Cerebellar cortex (tissue), 1 donor: ENCODE data around the gene DTNBP1.
A peak's percentile ranks its signal among the peaks of the same experiment; 100 is the strongest.

Experiments
- DNase-seq: peaks from one replicate; pipeline ENCODE4 v3.0.0-alpha.2; 2015; ENCODE audit warnings: low spot score

DTNBP1 gene

DNA sequence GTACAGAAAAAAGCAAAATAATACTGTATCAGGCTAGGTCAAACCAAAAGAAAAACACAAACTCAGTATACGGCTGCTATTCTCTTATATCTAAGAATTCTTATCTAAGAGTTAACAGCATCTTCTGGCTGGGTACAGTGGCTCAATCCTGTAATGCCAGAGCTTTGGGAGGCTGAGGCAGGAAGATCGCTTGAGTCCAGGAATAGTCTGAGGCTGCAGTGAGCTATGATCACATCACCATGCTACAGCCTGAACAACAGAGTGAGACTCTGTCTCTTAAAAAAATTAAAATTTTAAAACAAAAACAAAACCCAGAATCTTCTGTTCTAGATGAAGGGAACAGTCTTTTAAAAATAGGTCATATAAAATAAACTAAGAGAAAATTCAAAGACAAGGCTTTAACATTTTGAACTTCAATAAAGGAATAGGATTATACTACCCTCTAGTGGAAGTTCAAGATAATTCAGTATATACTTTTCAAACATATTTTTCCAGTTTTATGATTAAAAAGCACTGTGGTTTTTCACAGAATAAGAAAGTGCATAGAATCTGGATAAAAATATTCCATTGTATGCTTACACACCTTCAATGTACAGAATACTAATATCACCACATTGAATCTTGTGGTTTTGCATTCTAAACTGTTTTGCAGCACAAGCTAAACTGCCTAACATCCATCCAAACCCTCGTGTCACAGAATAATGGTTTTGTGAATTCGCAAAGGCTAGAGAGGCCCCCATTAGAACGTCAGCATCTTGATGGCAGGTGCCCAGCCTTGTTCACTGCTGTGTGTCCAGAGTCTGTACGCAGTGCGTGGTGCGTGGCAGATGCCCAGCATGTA lies 39.3 kb downstream of the DTNBP1 start:
- DNase-seq = peak; percentile 65

DNA sequence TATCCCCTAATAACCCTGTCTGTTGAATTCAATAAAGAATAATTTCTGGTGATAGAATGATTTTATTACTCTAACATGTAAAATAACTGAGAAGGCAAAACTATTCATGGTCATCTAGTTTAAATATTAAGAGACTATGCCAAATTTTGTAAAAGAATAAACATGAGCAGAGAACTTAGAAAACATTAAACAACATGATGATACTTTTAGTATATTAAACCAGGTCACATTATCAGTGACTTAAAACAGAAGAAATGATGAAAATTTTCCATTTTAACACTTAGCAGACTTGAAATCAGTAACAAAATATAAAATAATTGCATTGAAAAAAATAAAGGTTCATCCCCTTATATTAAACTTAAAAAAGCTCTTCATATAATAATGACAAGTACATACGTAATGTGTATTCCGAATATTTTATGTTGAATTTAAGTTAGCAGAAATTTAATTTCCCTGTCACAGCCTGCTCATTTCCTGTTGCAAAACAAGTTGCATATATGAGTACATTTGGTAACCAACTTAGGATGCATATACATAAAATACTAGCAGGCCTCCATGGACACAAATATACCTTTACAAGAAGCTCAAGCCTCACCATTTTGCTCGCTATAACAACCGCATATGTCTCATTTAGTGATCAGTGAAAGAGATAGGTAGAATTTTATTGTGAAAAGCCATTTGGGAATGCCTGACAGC lies 40.6 kb downstream of the DTNBP1 start:
- no peak for DNase-seq

DNA sequence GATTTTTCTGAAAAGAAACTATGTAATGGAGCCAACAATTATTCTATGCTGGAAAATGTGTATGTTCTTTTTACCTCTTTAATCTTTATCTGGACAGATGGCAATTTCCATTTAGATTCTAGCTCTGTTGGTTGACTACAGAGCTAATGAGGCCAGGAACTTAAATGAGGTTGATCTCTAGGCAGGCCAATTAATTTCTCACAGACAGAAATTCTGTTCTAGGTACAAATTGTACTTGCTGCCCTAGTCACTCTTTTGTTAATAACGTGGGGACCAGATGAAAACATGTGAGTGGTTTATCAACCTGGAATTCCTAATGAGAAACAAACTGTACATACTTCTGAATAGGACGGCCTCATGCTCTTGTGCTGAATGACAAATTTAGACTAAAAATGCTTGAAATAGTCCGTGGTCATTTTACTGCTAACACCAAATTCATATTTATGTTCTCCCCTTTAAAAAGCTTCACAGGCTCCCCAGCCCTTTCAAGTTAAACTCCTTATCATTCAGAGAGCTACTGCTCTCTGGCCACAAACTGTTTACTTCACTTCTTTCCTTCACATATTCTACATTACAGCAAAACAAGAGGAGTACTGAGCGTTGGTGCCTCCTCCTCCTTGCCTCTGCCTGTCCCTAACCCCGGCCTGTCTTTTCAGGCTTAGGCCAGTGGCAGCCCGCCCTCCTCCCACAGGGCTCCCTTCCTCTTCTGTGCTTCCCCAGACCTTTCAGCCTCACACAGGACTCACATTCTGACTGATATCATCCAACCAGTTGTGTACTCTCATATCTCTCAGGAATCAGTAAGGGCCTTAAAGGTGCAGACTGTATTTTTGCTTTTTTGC lies 41.4 kb downstream of the DTNBP1 start:
- DNase-seq = peak; percentile 92

DNA sequence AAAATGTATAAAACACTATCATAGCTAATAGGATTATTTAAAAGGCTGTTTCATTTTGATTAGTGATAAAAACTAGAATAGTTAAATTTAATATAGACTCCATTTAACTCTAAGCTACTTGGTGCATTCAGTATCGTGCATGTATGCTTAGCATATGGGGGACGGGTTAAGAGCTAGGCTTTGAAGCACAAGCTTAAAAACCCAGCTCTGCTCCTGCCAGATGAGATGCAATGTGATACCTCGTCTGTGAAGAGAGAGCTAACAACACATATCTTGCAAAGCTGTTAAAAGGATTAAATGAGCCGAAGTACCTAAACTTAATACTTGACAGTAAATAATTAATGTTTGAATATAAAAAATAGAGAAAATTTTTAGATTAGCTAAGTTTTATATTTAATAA lies 42.2 kb downstream of the DTNBP1 start:
- peak; percentile 18 for DNase-seq

DNA sequence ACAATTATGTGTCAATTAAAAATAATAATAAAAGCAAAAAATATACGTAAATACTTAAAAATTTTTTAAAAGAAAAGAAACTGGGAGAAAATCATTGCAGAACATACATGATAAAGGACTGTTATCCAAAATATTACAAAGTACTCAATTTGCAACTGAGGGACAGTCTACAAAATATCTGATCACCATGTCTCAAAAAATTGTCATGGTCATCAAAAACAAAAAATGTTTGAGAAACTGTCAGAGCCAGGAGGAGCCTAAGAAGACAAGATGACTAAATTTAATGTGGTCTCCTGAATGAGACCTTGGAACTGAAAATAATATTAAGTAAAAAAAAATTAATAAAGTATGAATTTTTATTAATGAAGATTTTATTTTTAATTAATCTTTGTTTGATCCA lies 43.5 kb downstream of the DTNBP1 start:
- DNase-seq = no peak

DNA sequence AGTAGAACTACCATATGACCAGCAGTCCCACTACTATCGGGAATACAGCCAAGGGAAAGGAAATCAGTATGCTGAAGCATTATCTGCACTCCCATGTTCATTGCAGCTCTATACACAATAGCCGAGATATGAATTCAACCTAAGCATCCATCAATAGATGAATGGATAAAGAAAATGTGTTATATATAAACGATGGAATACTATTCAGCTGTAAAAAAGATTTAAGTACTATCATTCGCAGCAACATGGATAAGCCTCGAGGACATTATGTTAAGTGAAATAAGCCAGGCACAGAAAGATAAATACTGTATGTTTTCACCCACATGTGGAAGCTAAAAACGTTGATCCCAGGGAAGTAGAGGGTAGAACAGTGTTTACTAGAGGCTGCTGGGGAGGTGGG lies 44.1 kb downstream of the DTNBP1 start:
- DNase-seq = no peak

DNA sequence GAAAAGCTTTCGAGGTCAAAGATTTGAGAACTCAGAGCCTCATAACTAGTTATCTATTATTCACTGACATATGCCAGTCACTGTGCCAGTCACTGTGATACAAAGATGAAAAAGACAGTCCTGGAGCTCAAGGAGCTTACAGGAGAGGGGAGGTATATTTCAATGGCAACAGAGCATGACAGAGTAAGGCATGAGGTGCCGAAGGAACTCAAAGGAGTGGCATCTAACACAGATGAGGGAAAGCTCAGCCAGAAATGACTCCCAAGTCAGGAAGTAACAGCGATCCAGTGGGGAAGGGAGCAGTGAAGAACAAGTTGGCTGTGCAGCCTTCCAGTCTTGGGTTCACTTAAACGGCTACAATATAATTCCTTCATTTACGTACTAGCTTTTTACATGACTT lies 46.6 kb downstream of the DTNBP1 start:
- DNase-seq = no peak

DNA sequence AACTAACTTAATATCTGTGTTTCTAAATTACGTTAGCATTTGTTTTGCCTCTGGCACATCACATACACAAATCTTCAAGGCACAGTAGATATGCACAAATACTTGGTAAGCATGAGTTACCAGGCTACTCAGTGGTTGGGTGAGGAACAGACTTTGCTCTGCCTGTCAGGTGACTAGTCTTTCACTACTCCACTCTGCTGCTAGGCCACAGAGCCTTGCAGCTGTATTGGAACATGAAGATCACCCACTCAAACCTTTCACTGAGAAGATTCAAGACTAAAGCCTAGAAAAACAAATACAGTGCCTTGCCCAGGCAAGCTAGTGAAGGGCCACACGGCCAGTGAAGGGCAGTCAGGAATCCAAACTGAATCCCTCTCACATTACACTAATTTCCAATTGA lies 47.0 kb downstream of the DTNBP1 start:
- DNase-seq = no peak

DNA sequence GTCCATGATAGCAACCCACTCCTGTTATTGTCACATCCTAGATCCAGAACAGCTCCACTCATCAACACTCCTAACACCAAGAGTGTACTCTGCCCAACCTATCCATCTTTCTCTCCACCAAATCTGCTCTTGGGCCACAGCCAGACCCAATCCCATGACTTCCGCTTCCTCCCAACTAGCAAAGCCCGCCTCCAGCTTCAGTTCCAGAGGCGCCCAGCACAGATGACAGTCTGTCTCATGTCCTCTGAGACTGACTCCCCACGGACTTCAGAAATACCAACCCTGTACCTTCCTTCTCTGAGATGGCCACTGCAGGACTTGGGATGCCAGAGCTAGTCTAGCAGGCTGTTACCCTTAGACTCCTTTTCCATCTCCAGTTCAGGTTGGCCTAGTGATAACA lies 48.6 kb downstream of the DTNBP1 start:
- no peak for DNase-seq

DNA sequence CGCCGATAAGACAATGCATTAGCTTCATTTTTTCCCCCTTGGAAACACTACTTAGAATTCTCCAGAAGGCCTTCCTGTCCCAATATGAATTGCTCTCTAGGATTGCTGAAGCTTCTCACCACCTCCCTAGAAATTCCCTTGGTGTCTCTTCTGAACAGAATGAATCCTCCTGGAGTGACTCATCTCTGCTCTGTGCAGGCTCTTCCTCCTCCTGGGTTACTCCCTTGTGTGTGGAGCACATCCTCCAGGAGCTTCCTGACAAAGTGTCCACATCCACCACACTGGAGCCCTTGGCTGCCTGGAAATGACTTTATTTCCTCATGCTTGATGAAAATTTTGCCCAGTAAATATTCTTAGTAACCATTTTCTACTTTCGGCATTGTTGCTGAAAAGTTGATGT lies 54.4 kb downstream of the DTNBP1 start:
- DNase-seq = no peak

DNA sequence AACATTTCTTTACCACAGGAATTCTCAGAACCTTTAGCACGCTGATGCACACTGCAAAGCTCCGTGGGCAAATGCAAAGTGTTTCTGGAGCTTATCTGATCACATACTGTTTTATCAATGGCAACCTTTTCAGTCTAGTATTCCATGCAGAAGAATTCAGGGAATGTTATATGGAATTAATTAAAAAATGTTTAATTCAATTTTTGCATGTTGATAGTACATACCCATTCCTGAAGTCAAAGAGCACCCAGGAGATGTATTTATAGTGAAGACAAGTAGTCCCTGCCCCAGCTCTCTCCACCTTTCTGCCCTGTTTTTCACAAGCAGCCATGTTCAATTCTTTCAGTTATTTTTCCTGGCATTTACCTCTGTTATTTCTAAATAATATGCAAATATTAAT lies 55.2 kb downstream of the DTNBP1 start:
- DNase-seq = no peak

DNA sequence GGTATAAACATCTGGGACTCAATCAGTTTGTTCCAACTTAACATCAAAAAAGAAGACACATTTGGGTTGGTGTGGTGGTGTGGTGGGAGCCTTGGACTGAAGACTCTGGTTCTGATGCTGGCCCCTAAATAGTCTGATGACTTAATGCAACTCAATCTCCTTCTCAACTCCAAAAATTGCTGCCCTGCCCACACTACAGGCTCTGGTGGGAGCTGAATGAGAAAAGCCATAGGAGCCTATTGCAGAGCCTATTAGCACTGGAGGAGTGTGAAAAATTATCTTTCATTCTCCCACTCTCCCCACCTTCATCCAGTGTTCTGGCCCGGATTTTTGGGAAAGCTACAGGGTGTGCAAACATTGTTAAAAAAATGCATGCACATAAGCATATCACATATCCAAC lies 56.5 kb downstream of the DTNBP1 start:
- DNase-seq = no peak

DNA sequence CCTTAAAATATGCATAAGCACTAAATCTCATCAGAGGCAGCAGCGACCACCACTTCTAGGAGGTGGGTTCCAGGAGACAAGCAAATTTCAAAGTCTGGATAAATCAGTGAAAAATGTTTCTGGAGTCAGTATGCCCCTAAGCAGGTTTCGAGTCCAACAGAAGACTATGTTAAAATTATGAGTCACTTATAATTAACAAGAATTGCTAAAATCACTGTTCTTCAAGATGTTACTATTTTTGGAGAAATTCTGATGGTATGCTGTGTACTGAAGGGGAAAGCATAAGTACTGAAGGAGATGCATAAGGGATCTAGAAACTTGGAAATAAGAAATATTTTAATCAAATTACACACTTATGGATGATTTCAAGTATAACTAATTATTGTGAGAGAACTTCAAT lies 58.0 kb downstream of the DTNBP1 start:
- DNase-seq = no peak

DNA sequence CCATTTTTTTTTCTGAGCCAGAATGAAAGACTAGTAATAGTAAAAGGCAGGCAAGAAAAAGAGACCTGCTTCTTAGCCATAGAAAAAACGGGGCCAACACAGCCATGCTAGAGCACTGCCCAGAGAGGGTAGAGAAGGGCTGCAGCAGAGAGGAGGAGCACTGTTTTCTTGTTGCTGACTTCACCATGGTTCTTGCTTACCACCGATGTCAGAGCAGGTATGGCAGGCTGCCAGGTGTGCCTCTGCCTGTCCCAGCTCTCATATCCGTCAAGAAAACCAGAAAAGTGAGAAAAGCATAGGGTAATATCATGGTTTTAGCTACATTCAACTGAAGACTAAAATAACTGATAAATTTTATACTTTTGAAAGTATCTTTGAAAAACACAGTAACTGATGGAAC lies 60.7 kb downstream of the DTNBP1 start:
- DNase-seq = no peak

DNA sequence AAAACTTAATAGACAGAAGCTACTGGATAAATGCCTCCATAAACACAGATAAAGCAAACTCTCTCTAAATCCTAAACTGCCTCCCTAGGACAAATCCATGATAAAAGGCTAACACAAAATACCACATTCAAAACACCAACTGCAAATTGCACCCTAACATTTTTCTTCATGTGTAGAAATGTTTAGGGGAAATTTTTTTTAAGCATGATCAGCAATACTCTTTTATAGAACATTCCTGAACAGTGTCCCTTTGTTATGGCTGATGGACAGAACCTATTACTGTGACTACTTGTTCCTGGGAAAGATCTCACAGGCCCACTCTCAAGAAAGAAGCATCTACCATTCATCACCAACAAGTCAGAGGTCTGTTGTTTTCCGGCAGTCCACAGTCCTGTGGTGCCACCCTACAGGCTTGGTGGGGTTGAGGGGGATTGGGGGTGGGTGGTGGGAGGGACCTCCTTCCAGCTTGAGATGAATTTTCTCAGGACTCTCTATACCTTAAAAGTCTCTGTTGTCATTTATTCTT lies 64.5 kb downstream of the DTNBP1 start:
- no peak for DNase-seq

DNA sequence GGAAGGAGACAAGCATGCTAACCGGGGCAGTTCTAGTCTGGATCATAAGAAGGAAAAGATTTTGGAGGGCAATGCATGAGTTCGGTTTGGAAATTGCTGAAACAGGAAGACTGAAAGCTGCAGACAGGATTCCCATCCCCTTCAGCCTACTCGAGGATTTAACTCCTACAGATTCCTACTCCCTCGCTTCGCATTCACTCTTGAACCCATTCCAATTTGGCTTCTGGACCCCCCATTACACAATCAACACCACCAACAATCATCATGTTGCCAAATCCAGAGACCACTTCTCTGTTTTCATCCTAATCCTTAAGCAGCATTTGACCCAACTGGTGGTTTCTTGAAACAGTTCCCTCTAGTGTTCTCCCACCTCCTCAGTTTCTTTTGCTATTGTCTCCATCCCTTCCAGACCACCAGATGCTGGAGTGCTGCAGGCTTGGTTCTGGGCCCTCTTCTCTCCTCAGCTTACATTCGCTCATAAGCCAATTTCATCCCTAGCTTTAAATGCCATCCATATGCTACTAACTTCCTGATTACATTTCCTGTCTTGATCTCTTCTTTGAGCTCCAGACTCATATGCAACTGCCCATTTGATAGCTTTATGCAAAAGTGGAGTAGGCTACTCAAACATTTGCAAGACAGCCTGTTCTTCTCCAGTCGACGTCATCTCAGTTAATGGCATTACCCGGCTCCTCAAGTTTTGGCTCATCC lies 66.5 kb downstream of the DTNBP1 start:
- no peak for DNase-seq

DNA sequence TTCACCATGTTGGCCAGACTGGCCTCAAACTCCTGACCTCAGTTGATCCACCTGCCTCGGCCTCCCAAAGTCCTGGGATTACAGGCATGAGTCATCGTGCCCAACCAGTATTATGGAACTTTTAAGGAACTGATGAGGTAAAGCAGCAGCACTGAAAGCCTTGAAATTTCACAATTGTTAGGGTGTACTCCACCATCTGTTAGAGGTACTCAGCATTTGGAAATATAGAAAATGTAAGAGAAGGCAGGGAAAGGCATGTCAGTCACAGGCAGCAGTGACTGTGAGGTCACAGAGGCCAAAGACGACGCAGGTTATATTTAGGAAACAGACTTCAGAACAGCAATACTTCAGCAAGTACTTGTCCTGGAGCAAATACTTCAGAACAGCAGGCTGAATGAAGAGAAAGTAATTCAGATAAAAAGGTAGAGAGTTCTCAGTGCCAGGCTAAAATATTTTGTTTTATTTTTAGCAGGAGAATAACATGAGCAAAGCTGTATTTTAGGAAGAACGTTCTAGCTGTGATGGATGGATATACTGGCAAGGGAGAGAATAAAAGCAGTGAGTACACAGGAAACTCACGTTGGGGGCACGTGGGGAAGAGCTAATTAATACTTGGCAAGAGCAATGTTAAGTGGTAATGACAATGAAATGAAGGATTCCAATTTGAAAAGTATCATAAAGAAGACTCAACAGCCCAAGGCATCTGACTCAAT lies 67.2 kb downstream of the DTNBP1 start:
- no peak for DNase-seq

DNA sequence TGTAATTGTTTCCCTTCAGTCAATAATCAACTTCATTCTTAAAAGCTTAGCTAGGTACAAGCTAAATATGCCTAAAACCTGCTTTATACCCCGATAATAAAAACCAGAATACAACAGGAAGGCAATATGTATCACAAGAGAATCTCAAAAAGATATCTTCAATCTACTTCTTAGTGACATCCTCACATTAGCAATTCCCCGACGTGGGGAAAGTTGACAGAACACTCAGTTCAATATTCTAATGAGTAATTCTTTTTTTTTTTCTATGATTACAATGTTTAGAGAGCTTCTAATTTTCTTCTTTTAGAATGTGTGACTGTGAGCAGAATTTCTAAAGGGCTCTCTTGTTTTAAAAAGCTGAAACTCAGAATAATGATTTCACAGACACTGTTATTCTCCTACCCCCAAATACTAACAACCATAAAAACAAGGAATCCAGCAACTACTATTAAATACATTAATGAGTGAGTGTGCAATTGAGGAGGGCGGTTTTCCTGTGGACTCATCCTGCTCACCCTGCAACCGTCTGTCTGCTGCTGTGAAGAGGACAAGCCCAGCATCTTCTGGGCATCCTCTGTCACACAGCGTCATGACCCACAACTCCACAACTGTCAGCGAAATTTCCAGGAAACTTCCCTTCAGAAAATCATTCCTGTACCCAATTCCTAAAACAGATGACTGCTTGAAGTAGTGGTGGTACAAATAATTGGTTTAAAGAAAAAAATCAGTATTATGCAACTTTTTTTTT lies 68.1 kb downstream of the DTNBP1 start:
- DNase-seq = no peak

DNA sequence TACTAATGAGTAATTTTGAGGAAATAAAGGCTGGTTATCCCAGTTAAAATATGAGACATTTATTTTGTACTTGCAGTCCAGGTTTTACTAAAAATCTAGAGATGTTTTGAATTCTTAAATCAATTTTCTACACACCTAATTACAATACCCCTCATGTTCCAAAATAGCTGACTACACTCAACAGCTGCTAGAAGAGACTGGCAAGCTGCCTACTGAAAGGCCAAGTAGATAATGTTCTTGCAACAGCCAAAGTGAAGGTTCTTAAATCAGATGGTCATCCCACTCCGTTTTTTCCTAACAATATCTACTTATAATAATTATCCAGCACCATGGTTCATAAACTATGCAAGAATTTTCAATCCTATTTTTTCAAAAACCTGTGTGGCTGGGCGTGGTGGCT lies 69.0 kb downstream of the DTNBP1 start:
- DNase-seq = peak; percentile 29

DNA sequence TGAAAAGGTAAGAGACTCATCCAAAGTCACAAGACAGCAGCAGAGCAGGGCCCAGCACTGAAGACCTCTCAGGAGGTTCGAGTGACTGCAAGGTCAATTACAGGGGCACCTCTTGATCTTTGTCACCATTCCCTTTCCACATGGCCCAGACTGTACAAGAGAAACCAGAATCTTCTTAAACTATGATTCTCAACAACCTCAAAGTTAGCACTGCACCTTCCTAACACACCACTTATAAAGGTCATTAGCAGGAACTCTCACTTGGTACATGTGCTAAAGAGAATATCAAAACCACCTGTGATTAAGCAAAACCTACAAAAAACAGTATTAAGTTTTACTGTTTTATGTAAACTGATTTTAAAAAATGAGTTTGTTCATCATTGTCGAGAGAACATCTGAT lies 70.2 kb downstream of the DTNBP1 start:
- DNase-seq = no peak
